GM12872 (cell line): ENCODE measurements around the gene GYS1.

ENCODE experiments used
- CTCF ChIP-seq: IDR thresholded peaks from 3 replicates; pipeline ENCODE4 v1.5.1; 2011; ENCODE audit warnings: low read depth, mild to moderate bottlenecking, low read length, moderate library complexity; ENCODE audit not compliant: insufficient read depth

Gene GYS1

GRCh38 chr19:48947258-48947542 is 45.9 kb downstream of the GYS1 start:
- TF ChIP-seq CTCF, result no peak

GRCh38 chr19:48946463-48947257 is 46.4 kb downstream of the GYS1 start:
- no peak for TF ChIP-seq CTCF

- TF ChIP-seq CTCF, result no peak
Observed at GRCh38 chr19:48945817-48946216, 47.3 kb downstream of the GYS1 start.

GRCh38 chr19:48945415-48945814 is 47.7 kb downstream of the GYS1 start:
- TF ChIP-seq CTCF, result no peak

GRCh38 chr19:48943081-48943480 is 50.0 kb downstream of the GYS1 start:
- no peak for TF ChIP-seq CTCF

GRCh38 chr19:48940902-48941301 is 52.2 kb downstream of the GYS1 start:
- no peak for TF ChIP-seq CTCF

GRCh38 chr19:48938256-48938655 is 54.9 kb downstream of the GYS1 start:
- TF ChIP-seq CTCF, result no peak
